Measurements from ENCODE around the gene PARP6.

DNA sequence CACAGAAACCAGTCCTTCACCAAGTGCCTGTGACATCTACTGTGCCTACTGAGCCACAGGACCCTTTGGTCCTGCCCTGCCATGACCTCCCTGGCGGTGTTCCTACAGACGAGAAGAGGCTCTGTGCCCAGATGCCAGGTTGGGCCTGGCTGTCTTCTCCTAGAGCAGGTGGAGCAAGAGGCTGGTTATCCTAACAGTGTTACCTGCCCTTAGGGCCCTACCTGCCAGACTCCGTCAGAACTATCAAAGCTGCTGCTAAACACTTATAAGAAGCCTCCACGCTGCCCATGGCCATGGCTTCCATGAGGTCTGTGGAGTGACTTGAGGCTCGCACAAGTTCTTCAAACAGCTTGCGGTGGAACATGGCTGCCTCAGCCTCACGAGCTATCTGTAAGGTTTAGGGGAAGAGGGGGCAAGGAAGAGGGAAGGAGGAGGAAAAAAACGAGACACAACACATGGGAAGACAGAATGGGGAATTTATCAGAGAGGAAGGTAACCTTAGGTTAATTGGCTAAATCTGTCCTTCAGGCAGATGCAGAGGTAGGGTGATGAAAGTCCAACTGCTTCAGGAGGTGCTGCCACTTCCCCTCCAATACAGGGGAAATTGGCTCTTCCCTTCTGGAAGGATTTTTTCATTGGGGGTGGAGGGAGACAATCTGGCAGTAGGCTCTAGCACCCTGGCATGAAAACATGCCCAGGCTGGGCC is 69.4 kb downstream of the PARP6 start:
- TF ChIP-seq, protein P1, sequence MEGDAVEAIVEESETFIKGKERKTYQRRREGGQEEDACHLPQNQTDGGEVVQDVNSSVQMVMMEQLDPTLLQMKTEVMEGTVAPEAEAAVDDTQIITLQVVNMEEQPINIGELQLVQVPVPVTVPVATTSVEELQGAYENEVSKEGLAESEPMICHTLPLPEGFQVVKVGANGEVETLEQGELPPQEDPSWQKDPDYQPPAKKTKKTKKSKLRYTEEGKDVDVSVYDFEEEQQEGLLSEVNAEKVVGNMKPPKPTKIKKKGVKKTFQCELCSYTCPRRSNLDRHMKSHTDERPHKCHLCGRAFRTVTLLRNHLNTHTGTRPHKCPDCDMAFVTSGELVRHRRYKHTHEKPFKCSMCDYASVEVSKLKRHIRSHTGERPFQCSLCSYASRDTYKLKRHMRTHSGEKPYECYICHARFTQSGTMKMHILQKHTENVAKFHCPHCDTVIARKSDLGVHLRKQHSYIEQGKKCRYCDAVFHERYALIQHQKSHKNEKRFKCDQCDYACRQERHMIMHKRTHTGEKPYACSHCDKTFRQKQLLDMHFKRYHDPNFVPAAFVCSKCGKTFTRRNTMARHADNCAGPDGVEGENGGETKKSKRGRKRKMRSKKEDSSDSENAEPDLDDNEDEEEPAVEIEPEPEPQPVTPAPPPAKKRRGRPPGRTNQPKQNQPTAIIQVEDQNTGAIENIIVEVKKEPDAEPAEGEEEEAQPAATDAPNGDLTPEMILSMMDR (IDR thresholded peaks at IDR 0.05): no peak
- TF ChIP-seq POLR2A (IDR thresholded peaks at IDR 0.05): no peak

Data from right lobe of liver (tissue), 4 donors.